Measurements from ENCODE around the gene ELL2.

ELL2 gene

GRCh38 chr5:95983080-95983479 is 21.4 kb upstream of the ELL2 start:
- DNase-seq = no peak

GRCh38 chr5:95976606-95977005 is 15.0 kb upstream of the ELL2 start:
- DNase-seq = no peak

GRCh38 chr5:95975703-95976102 is 14.1 kb upstream of the ELL2 start:
- no peak for DNase-seq

GRCh38 chr5:95973793-95974325 is 12.2 kb upstream of the ELL2 start:
- no peak for DNase-seq

GRCh38 chr5:95972196-95972595 is 10.5 kb upstream of the ELL2 start:
- no peak for DNase-seq

- no peak for DNase-seq
Measured at GRCh38 chr5:95970359-95970704, 8.7 kb upstream of the ELL2 start.

- no peak for DNase-seq
Measured at GRCh38 chr5:95969651-95970358, 8.2 kb upstream of the ELL2 start.

- DNase-seq = no peak
Measured at GRCh38 chr5:95969055-95969454, 7.4 kb upstream of the ELL2 start.

- DNase-seq = no peak
Measured at GRCh38 chr5:95967236-95967635, 5.6 kb upstream of the ELL2 start.

GRCh38 chr5:95966005-95966404 is 4.4 kb upstream of the ELL2 start:
- no peak for DNase-seq

- no peak for DNase-seq
Measured at GRCh38 chr5:95963650-95964410, 2.2 kb upstream of the ELL2 start.

GRCh38 chr5:95962785-95963184 is 1.1 kb upstream of the ELL2 start:
- DNase-seq = no peak

GRCh38 chr5:95962475-95962773 is 773 bp upstream of the ELL2 start:
- DNase-seq = no peak

- peak; percentile 63 for DNase-seq
Measured at GRCh38 chr5:95960667-95961616, 709 bp downstream of the ELL2 start.

GRCh38 chr5:95959888-95960666 is 1.6 kb downstream of the ELL2 start:
- no peak for DNase-seq

- DNase-seq = no peak
Measured at GRCh38 chr5:95959051-95959887, 2.4 kb downstream of the ELL2 start.

GRCh38 chr5:95958310-95959014 is 3.2 kb downstream of the ELL2 start:
- DNase-seq = no peak

GRCh38 chr5:95957561-95958203 is 4.0 kb downstream of the ELL2 start:
- no peak for DNase-seq

- DNase-seq = no peak
Measured at GRCh38 chr5:95956900-95957293, 4.8 kb downstream of the ELL2 start.

Data from activated gamma-delta T cell (primary cell).